Upper lobe of right lung (tissue), 1 donor: ENCODE data around the gene RSPH6A. TPM values are rescaled to one million over a fixed set of nuclear protein-coding genes. Genes with fewer than 3 reads are reported as not detected.

Source experiments
- ATAC-seq: fragments of 200-7000 bp; cut with Tn5 transposase; one replicate; pipeline ENCODE4 v1.9.1; 2020; ENCODE audit warnings: mild to moderate bottlenecking, moderate library complexity
- DNase-seq: peaks from one replicate; pipeline ENCODE4 v3.0.0-alpha.2; 2020
- H3K27ac ChIP-seq: fragments of 200-600 bp; one replicate; pipeline ENCODE4 v1.8.0; 2022
- H3K27me3 ChIP-seq: fragments of 200-600 bp; one replicate; pipeline ENCODE4 v1.8.0; 2022; ENCODE audit warnings: mild to moderate bottlenecking
- H3K36me3 ChIP-seq: fragments of 200-600 bp; one replicate; pipeline ENCODE4 v1.8.0; 2022
- H3K4me1 ChIP-seq: fragments of 200-600 bp; one replicate; pipeline ENCODE4 v1.8.0; 2022
- H3K4me3 ChIP-seq: fragments of 200-600 bp; one replicate; pipeline ENCODE4 v1.8.0; 2022; ENCODE audit warnings: mild to moderate bottlenecking
- H3K9me3 ChIP-seq: fragments of 200-600 bp; one replicate; pipeline ENCODE4 v1.8.0; 2022
- CTCF ChIP-seq: fragments of 200-600 bp; IDR thresholded peaks from one replicate; pipeline ENCODE4 v1.8.0; 2022; ENCODE audit warnings: antibody characterized with exemption
- intact Hi-C: fragments of 100-400 bp; cut with DNase I; formaldehyde crosslinking; loops from one replicate; pipeline ENCODE4 v1.11.0; 2022
- total RNA-seq: library from RNA; stranded (reverse); fragmentation: NEBNext Ultra II Directional; extraction: Animal tissue kit (Norgen Biotek cat#: 25700); gene quantifications from one replicate; pipeline ENCODE4 v1.2.1, GENCODE V29; 2021
- donor health status: DM: no; HTN: yes; CAD: no; lungs with severe emphysema.

The RSPH6A gene
- total RNA-seq, 1 donor from 2014 or later, result 0.38 TPM

- H3K27me3 ChIP-seq, result no peaks in the 10 kb centered on the region
- intact Hi-C loops, result no loop called here
- H3K4me3 ChIP-seq, result no peak overlapping the region
- peaks cover 17% of the 10 kb centered on the region for H3K36me3 ChIP-seq
- no peak overlapping the region for H3K27ac ChIP-seq
- peaks cover 15% of the 10 kb centered on the region for H3K4me1 ChIP-seq
- H3K9me3 ChIP-seq, result no peaks in the 10 kb centered on the region
- no peak for TF ChIP-seq CTCF
- no peak for DNase-seq
- no peak for ATAC-seq
These were observed 21.2 kb downstream of the RSPH6A start for GRCh38 chr19:45793876-45794275.

GRCh38 chr19:45793178-45793564, 21.9 kb downstream of the RSPH6A start:
- Histone ChIP-seq H3K4me3 (peak overlapping the region; percentile 67), H3K4me1 (peaks cover 15% of the 10 kb centered on the region), H3K27me3 (no peaks in the 10 kb centered on the region), H3K9me3 (no peaks in the 10 kb centered on the region), H3K36me3 (peaks cover 24% of the 10 kb centered on the region), H3K27ac (peak overlapping the region; percentile 28)
- no peak for TF ChIP-seq CTCF
- intact Hi-C loops, result no loop called here
- ATAC-seq (no peak), DNase-seq (no peak)

GRCh38 chr19:45792470-45793177, 22.5 kb downstream of the RSPH6A start, which contains the start of gene DMWD:
Gene DMWD (minus strand): TSS chr19:45792845. CDS start chr19:45792756, 89 bp downstream.
- ATAC-seq, result peak; percentile 98
- Histone ChIP-seq H3K27me3 (no peaks in the 10 kb centered on the region), H3K4me3 (peak within 1 kb of the TSS; percentile 67), H3K9me3 (no peaks in the 10 kb centered on the region), H3K27ac (peak within 1 kb of the TSS; percentile 65), H3K36me3 (peaks cover 26% of the 10 kb centered on the region), H3K4me1 (peaks cover 15% of the 10 kb centered on the region)
- intact Hi-C loops, result no loop called here
- DNase-seq, result peak; percentile 99
- no peak for TF ChIP-seq CTCF

- Histone ChIP-seq H3K4me3 (peak overlapping the region; percentile 67), H3K27ac (peak overlapping the region; percentile 65), H3K27me3 (no peaks in the 10 kb centered on the region), H3K4me1 (peaks cover 15% of the 10 kb centered on the region), H3K9me3 (no peaks in the 10 kb centered on the region), H3K36me3 (peaks cover 28% of the 10 kb centered on the region)
- TF ChIP-seq CTCF, result no peak
- intact Hi-C loops, result no loop called here
- ATAC-seq, result no peak
- DNase-seq, result no peak
These were observed 23.2 kb downstream of the RSPH6A start for GRCh38 chr19:45791744-45792469.

GRCh38 chr19:45790942-45791341, 24.2 kb downstream of the RSPH6A start:
- ATAC-seq (peak; percentile 59), DNase-seq (no peak)
- H3K4me1 ChIP-seq, result peaks cover 15% of the 10 kb centered on the region
- intact Hi-C loops, result no loop called here
- H3K36me3 ChIP-seq, result peaks cover 36% of the 10 kb centered on the region
- H3K9me3 ChIP-seq, result no peaks in the 10 kb centered on the region
- no peak overlapping the region for H3K4me3 ChIP-seq
- no peak for TF ChIP-seq CTCF
- no peaks in the 10 kb centered on the region for H3K27me3 ChIP-seq
- no peak overlapping the region for H3K27ac ChIP-seq
